Dermis microvascular lymphatic vessel endothelial cell (primary cell): Measurements from ENCODE around the gene PDE6C. TPM values are rescaled to one million over a fixed set of nuclear protein-coding genes. Genes with fewer than 3 reads are reported as not detected.

Source experiments
- DNase-seq, 2 donors: peaks; one replicate each; pipeline versions ENCODE4 v3.0.0 to v3.0.0-alpha.2; 2010; ENCODE audit warnings: low read depth in 2 of 2
- total RNA-seq: library from RNA; depleted of rRNA; stranded (reverse); fragments of >200 nt; gene quantifications from 2 replicates; pipeline ENCODE4 v1.2.1, GENCODE V29; 2014

Gene PDE6C
- total RNA-seq: not detected in 2 replicates

GRCh38 chr10:93612311-93612710 is at the start of gene PDE6C:
PDE6C (plus strand) TSS chr10:93612537; CDS start chr10:93612726, 189 bp downstream.
- no peak for DNase-seq

GRCh38 chr10:93565446-93565845 is 46.9 kb upstream of the PDE6C start:
- no peak for DNase-seq

GRCh38 chr10:93566435-93567276 is 45.7 kb upstream of the PDE6C start, which contains the start of gene FFAR4:
FFAR4 (plus strand) TSS chr10:93566665; CDS start chr10:93566721, 56 bp downstream.
- no peak for DNase-seq

GRCh38 chr10:93567277-93568104 is 44.8 kb upstream of the PDE6C start:
- DNase-seq: no peak

- no peak for DNase-seq
Measured at GRCh38 chr10:93568105-93568390, 44.3 kb upstream of the PDE6C start.

- DNase-seq: no peak
Measured at GRCh38 chr10:93570383-93570782, 42.0 kb upstream of the PDE6C start.

GRCh38 chr10:93572606-93573005 is 39.7 kb upstream of the PDE6C start:
- no peak for DNase-seq

GRCh38 chr10:93573051-93573909 is 39.1 kb upstream of the PDE6C start:
- no peak for DNase-seq

GRCh38 chr10:93573924-93574323 is 38.4 kb upstream of the PDE6C start:
- DNase-seq: no peak

GRCh38 chr10:93576888-93577287 is 35.4 kb upstream of the PDE6C start:
- DNase-seq: no peak

- no peak for DNase-seq
Measured at GRCh38 chr10:93577565-93577964, 34.8 kb upstream of the PDE6C start.

GRCh38 chr10:93579089-93579488 is 33.2 kb upstream of the PDE6C start:
- DNase-seq: no peak

- no peak for DNase-seq
Measured at GRCh38 chr10:93579985-93580711, 32.2 kb upstream of the PDE6C start.

- no peak for DNase-seq
Measured at GRCh38 chr10:93580828-93581227, 31.5 kb upstream of the PDE6C start.

- no peak for DNase-seq
Measured at GRCh38 chr10:93584445-93584844, 27.9 kb upstream of the PDE6C start.

- DNase-seq: no peak
Measured at GRCh38 chr10:93589648-93590562, 22.4 kb upstream of the PDE6C start.

- no peak for DNase-seq
Measured at GRCh38 chr10:93590638-93591037, 21.7 kb upstream of the PDE6C start.

- no peak for DNase-seq
Measured at GRCh38 chr10:93591065-93591808, 21.1 kb upstream of the PDE6C start.

- DNase-seq: no peak
Measured at GRCh38 chr10:93593254-93593653, 19.1 kb upstream of the PDE6C start.
